Transverse colon (tissue), 4 donors: ENCODE data around the gene ZPBP2.

Source experiments
- POLR2AphosphoS5 ChIP-seq, 3 donors: sonication (generic); formaldehyde crosslinking; IDR thresholded peaks; one replicate each; pipeline ENCODE4 v1.6.1; 2016; ENCODE audit warnings: antibody characterized with exemption in 3 of 3
- TF ChIP-seq, protein P1 (sequence below), 5 experiments: fragments of 200-600 bp in 3 of 5; fragments of 450-650 bp in 2 of 5; sonication (generic) in 3 of 5; IDR thresholded peaks; 1 replicate in 2 of 5; 2 replicates in 3 of 5; pipeline ENCODE4 v1.5.1; 2016 to 2017; ENCODE audit warnings: antibody characterized with exemption in 5 of 5, inconsistent platforms in 3 of 5, mild to moderate bottlenecking in 2 of 5, moderate library complexity in 1 of 5

DNA sequence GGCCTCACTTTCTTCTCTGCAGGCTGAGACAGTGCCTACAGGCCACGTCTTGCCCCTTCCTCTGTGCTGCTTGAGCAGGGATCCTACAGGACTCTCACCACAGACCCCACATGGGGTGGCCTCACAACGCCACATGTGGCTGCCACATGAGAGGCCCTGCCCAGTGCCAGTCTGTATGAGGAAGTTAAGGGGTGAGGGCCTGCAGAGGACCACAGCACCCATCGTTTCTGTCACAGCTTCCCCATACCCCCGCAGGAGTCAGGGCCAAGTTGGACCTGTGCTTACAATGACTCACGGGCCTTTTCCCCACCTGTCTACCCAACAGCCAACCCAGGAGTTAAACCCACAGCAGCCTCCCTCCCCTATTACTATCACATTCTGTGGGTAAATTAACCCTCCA is 53.3 kb downstream of the ZPBP2 start:
- TF ChIP-seq, protein P1, sequence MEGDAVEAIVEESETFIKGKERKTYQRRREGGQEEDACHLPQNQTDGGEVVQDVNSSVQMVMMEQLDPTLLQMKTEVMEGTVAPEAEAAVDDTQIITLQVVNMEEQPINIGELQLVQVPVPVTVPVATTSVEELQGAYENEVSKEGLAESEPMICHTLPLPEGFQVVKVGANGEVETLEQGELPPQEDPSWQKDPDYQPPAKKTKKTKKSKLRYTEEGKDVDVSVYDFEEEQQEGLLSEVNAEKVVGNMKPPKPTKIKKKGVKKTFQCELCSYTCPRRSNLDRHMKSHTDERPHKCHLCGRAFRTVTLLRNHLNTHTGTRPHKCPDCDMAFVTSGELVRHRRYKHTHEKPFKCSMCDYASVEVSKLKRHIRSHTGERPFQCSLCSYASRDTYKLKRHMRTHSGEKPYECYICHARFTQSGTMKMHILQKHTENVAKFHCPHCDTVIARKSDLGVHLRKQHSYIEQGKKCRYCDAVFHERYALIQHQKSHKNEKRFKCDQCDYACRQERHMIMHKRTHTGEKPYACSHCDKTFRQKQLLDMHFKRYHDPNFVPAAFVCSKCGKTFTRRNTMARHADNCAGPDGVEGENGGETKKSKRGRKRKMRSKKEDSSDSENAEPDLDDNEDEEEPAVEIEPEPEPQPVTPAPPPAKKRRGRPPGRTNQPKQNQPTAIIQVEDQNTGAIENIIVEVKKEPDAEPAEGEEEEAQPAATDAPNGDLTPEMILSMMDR (IDR thresholded peaks at IDR 0.05): no peak
- TF ChIP-seq POLR2AphosphoS5 (IDR thresholded peaks at IDR 0.05): no peak
